ENCODE measurements around the gene RPL35A.

GRCh38 chr3:197994736-197995135, 44.7 kb downstream of the RPL35A start:
- no peak for TF ChIP-seq CTCF (conservative IDR thresholded peaks at IDR 0.05)
- no peak for TF ChIP-seq EZH2 (IDR thresholded peaks at IDR 0.05; ENCODE audit: low read depth)
